Kasumi-1 (cell line): Measurements from ENCODE around the gene AP2M1.
A peak's percentile ranks its signal among the peaks of the same experiment; 100 is the strongest.
"Not testable (repeated sequence)": the region's sequence is repeated elsewhere in the genome, so short reads cannot be mapped to it uniquely, and the experiment has no call there.

Experiments
- DNase-seq, 2 experiments: peaks; one replicate each; lab custom pipeline; 2025; lab: John Stamatoyannopoulos, UW

Gene AP2M1

DNA sequence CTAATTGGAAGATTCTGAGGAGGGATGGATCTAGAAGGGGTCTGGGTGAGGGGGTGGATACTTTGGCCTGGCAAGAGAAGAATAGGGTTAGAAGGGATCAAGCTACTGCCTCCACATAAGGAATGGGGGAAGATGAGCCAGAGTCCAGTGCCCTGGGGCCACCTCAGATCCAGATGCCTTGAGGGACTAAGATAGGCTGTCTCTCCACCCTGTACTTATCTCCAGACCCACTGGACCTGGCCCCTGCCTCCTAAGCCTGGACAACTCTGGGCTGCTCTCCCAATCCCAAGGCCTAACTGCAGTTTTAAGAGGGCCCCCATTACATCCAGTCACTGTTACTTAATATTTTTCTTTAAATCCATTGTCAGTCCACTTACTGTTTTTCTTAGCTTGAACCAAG is 17.4 kb upstream of the AP2M1 start:
- no peak for DNase-seq

DNA sequence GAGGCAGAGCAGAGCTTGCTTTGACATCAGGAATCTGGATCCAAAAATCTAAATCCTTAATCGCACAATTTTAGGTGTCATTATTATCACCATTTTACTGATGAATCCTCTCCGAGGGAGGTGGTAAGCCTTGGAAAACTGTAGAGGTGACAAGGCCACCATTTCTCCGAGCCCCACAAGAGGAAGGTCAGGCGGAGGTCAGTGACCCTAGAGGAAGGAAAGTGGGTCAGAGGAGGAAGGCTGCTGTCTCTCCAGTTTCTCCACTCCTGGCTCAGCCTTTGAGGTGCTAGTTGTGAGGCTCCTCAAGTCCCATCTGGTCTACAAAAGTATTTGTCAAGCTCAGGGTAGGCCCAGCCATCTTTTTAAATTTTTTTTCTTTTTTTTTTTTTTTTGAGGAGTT is 16.3 kb upstream of the AP2M1 start:
- no peak for DNase-seq

DNA sequence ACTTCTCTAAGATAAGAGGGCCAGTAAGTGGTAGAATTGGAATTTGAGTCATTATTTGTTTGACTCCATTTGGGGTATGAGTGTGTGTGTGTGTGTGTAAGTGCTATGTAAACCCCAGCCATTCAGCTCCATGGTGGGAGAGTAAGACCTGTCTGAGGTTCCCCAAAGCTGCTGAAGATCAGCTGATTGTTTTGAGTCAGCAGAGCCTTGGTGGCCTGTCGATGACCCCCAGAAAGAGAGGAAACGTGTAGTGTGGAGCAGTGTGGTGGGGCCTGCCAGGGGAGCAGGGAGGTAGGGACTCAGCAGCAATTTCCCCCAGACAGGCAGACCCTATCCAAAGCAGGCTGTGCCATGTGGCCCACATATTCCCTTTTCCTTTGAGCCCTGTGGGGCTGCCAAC is 14.2 kb upstream of the AP2M1 start:
- no peak for DNase-seq

DNA sequence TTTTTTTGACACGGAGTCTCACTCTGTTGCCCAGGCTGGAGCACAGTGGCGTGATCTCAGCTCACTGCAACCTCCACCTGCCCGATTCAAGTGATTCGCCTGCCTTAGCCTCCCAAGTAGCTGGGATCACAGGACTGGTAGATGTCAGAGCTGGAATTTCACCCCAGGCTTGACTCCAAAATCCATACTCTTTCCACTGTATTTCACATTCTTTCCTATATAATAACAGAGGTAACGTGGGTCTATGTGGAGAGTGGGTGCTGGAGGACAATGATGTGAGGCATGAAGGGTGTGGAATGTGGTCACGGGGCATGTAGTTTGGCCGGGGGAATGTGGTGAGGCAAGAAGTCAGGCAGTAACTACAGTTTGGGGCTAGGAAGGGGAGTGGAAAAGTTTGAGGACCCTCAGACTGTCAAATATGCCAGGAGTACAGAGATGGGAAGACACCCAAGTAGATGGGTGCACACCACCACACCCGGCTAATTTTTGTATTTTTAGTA is 12.0 kb upstream of the AP2M1 start:
- not testable (repeated sequence) for DNase-seq

DNA sequence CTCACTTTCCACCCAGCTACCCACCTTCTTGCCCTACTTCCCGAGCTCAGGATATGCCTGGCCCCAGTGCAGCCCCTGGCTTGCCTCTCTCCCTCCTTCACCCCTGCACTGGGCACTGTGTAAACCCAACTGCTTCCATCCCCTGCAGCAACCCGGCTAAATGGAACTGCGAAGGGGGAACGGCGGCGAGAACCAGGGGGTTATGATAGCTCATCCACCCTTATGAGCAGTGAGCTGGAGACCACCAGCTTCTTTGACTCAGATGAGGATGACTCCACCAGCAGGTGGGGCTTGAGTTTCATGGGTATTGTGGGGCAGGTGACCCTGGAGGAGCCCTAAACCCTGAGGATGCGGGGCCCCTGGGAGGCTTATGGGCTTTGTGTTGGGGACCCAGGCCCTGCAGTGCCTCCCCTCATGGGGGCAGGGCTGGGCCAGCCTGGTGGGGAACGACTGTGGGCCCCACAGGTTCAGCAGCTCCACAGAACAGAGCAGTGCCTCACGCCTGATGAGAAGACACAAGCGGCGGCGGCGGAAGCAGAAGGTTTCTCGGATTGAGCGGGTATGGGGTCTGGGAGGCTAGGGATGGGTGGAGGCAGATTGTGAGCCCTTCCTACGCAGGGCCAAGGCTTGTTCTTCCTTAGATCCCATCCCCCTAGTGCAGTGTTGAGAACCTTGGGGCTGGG is 9.9 kb upstream of the AP2M1 start:
- DNase-seq, result no peak

- no peak for DNase-seq
These were observed 9.1 kb upstream of the AP2M1 start for GRCh38 chr3:184165543-184165942.

DNA sequence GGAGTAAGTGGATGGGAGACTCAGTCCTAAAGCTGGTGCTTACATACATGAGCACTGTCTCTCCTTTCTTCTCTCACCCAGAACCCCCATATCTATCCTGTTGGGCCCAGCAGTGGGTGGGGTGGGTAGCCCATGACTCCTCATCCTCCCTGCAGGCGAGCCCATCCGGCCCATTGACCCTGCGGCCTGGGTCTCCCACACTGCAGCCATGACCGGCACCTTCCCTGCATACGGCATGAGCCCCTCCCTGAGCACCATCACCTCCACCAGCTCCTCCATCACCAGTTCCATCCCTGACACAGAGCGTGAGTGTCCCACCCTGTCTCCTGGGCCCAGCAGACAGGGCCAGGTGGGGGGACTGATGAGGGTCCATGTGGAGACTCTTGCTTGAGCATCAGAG is 8.0 kb upstream of the AP2M1 start:
- no peak for DNase-seq

DNA sequence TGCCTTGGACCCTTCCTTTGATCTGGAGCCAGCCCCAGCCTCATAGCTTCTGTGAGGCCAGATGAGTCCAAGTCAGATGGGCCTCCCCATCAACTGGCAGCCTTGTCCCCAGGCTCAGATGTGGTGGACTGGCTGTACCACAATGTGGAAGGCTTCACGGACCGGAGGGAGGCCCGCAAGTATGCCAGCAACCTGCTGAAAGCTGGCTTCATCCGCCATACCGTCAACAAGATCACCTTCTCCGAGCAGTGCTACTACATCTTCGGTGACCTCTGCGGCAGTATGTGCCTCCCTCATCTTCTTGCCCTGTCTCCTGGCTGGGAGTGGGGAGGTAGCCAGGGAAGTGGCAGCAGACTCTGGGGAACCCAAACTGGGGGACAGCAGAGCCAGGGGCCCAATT is 6.9 kb upstream of the AP2M1 start:
- DNase-seq, result no peak

- DNase-seq, result no peak
These were observed 6.1 kb upstream of the AP2M1 start for GRCh38 chr3:184168363-184169120.

DNA sequence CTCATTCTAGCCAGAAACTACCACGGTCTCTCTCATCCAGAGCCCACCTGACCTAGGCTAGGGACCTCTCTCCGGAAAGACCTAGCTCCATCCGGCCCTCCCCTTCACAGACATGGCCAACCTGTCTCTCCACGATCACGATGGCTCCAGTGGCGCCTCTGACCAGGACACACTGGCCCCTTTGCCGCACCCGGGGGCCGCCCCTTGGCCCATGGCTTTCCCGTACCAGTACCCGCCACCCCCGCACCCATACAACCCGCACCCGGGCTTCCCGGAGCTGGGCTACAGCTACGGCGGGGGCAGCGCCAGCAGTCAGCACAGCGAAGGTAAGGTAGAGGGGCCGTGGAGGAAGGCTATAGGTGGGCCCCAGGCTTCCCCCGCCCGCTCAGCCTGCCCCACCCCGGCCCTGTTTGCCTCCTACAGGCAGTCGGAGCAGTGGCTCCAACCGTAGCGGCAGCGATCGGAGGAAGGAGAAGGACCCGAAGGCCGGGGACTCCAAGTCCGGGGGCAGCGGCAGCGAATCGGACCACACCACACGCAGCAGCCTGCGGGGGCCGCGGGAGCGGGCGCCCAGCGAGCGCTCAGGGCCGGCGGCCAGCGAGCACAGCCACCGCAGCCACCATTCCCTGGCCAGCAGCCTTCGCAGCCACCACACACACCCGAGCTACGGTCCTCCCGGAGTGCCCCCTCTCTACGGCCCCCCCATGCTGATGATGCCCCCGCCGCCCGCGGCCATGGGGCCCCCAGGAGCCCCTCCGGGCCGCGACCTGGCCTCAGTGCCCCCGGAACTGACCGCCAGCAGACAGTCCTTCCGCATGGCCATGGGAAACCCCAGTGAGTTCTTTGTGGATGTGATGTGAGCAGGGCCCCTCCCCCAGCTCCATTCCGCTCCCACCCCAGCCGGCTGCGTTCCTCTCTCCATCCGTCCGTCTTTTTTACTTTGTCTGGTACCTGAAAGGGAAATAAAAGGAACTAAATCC is 4.5 kb upstream of the AP2M1 start:
- no peak for DNase-seq

GRCh38 chr3:184171562-184171961 is 3.1 kb upstream of the AP2M1 start:
- no peak for DNase-seq

DNA sequence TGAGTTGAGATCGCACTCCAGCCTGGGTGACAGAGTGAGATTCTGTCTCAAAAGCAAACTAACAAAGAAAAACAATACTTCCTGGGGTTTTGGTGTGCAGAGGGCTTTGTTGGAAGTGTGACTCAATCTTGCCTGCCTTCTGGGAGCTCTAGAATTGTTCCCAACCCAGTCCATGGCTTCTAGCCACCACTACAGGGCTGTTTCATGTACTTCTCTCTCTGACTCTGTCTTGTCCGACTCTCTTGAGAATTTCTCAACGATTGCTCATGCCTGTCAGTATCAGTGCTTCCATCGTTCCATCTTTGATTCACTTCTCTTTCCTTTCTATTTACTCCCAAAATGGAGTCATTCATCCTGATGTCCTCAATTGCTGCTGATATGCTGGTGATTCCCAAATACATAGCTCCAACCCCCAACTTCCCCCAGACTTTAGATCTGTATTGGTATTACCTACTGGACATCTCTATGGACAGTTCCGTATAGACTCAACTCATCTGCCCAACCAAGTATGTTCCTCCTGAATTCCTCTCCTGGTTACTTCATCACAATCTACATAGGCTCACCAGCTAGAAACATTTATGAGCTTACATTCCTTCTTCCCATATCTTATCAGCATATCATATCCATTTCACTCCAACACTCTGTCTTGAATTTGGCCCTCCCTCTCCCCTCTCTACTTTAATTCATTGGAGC is 1.8 kb upstream of the AP2M1 start:
- no peak for DNase-seq

- DNase-seq, result no peak
These were observed 1.3 kb upstream of the AP2M1 start for GRCh38 chr3:184173374-184173722.

GRCh38 chr3:184174284-184174645 is 390 bp upstream of the AP2M1 start:
- no peak for DNase-seq

- DNase-seq, result no peak
These were observed 851 bp downstream of the AP2M1 start for GRCh38 chr3:184175506-184175905.

GRCh38 chr3:184175981-184176376 is 1.3 kb downstream of the AP2M1 start:
- no peak for DNase-seq

DNA sequence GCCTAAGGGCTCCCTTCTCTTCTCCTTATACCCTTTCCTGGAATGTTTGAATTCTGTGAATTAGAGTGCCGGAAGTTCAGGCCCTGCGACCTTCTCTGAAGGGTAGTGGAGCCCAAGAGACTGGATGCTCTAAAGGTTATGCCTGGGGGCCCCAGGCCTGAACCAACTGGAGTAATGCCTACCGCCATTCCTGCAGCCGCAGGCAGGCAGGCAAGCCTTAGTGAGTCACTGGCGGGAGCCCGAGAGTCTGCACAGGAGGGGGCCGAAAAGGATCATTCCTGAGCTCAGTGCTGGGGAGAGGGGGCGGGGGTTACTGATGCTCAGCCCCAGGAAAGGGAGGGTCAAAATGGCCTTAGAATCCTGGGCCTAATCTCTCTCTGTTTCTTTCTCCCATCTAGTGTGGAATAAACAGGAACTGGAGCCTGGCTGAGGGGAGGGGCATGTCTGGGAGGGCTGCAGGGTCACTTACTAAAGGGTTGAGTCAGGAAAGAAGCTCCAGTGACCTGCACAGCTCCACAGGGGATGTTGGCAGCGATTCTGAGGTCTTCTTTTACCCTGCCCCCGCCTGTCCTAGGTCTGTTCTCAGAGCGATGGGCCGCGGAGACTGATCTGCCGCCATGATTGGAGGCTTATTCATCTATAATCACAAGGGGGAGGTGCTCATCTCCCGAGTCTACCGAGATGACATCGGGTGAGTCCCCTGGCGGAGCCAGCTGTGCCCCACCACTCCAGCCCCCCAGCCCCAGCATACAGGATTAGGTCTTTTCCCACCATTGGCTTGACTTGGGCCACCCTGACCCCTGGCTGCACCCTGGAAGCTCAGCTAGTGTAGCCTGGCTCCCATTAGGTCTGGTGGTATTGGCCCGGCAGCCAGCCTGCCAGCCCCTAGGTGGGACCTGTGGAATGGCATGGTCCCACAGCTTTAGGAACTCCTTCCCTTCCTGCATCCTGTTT is 2.0 kb downstream of the AP2M1 start:
- DNase-seq, result peak; percentile 50 to 68

DNA sequence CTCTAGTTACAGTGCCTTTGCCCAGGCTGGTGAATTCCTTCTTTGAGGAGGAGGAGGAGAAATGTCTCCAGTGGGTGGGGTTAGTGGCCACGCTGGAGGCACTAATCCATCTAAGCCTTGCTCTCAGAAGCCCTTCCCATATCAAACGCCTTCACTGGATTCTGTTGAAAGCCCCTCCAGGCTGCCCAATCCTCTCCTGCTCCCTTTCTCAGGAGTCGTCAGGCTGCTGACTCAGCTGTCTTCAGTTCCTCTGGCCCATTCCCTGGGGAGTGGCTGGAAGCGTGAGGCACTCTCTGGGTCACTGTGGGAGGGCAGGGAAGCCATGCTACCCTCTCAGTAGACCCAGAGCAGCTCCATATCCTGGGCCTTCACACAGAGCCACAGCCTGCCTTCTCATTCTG is 2.7 kb downstream of the AP2M1 start:
- DNase-seq, result no peak

DNA sequence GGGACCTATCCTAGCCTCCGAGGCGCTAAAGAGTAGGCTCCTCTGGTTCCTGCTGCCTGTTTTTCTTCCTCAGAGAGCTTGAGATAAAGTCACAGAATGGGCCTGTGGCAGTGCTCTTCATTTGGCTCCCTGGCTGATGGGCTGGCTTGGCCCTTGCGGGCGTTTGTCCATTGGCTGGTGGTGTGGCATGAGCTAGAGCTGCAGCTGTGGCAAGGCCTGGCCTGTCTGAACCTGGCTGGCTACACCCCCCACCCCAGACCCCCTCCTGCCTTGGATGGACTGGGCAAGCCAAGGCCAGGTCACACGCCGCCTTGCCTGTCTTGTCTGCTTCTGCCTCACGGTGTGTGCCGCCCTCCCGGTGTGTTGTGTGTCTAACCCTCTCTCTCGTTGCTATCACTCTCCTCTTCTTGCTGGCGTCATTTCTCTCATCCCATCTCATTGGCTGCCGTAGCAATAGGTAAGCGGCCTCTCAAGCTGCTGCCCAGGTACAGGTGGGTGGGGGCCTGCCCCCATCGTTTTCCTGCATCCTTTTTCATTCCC is 3.2 kb downstream of the AP2M1 start:
- no peak for DNase-seq

GRCh38 chr3:184178521-184179138 is 4.0 kb downstream of the AP2M1 start:
- DNase-seq, result no peak
